Measurements from ENCODE around the gene GRAP.

DNA sequence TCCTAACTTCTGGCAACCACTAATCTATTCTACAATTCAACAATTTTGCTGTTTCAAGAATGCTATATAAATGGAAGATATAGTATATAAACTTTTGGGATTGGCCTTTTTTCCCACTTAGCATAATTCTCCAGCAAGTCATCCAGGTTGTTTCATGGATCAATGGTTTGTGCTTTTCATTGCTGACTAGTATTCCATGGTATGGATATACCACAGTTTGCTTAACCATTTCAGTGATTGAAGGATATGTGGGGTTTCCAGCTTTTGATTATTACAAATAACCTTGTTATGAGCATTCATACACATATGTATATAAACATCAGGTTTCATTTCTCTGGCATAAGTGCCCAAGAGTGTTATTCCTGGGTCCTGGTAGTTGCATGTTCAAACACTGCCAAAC lies 40.1 kb downstream of the GRAP start:
- TF ChIP-seq POLR2A (IDR thresholded peaks at IDR 0.05; ENCODE audit: low read length) (no peak), GATA1 (IDR thresholded peaks at IDR 0.05; ENCODE audit: low read depth, low read length) (no peak)

Data from erythroblast (primary cell).